Heart left ventricle (tissue), 16 donors: ENCODE results near the gene CCS. TPM values are rescaled to one million over a fixed set of nuclear protein-coding genes. Genes with fewer than 3 reads are reported as not detected.

Experiments
- ATAC-seq, 4 donors: fragments of 200-7000 bp; cut with Tn5 transposase; one replicate each; pipeline ENCODE4 v1.9.1; 2020 to 2022; ENCODE audit warnings: moderate library complexity in 4 of 4, mild to moderate bottlenecking in 3 of 4, moderate number of reproducible peaks in 1 of 4
- DNase-seq, 5 donors: peaks; one replicate each; pipeline ENCODE4 v3.0.0-alpha.2; 2020
- H3K27ac ChIP-seq, 12 donors: fragments of 200-600 bp; sonication (generic) in 4 of 12; one replicate each; pipeline versions ENCODE4 v1.5.0 to v1.8.0; 2016 to 2022; ENCODE audit warnings: mild to moderate bottlenecking in 2 of 12
- H3K27me3 ChIP-seq, 9 donors: fragments of 200-600 bp; sonication (generic) in 2 of 9; one replicate each; pipeline versions ENCODE4 v1.5.1 to v1.8.0; 2016 to 2022; ENCODE audit warnings: mild to moderate bottlenecking in 3 of 9
- H3K36me3 ChIP-seq, 9 donors: fragments of 200-600 bp; sonication (generic) in 2 of 9; one replicate each; pipeline versions ENCODE4 v1.5.0 to v1.8.0; 2018 to 2022; ENCODE audit warnings: mild to moderate bottlenecking in 2 of 9
- H3K4me1 ChIP-seq, 12 donors: fragments of 200-600 bp; sonication (generic) in 4 of 12; one replicate each; pipeline versions ENCODE4 v1.5.0 to v1.8.0; 2016 to 2022; ENCODE audit warnings: mild to moderate bottlenecking in 3 of 12
- H3K4me3 ChIP-seq, 12 donors: fragments of 200-600 bp; sonication (generic) in 4 of 12; one replicate each; pipeline versions ENCODE4 v1.5.0 to v1.8.0; 2017 to 2022; ENCODE audit warnings: mild to moderate bottlenecking in 9 of 12, moderate library complexity in 4 of 12
- H3K9me3 ChIP-seq, 12 donors: fragments of 200-600 bp; sonication (generic) in 4 of 12; one replicate each; pipeline versions ENCODE4 v1.5.0 to v1.8.0; 2016 to 2022; ENCODE audit warnings: mild to moderate bottlenecking in 1 of 12
- CTCF ChIP-seq, 12 donors: fragments of 200-600 bp; sonication (generic) in 4 of 12; IDR thresholded peaks; one replicate each; pipeline versions ENCODE4 v1.5.0 to v1.8.0; 2018 to 2022; ENCODE audit warnings: antibody characterized with exemption in 12 of 12, mild to moderate bottlenecking in 5 of 12
- POLR2A ChIP-seq, 2 donors: fragments of 450-650 bp; IDR thresholded peaks; one replicate each; pipeline ENCODE4 v1.6.1; 2017; ENCODE audit warnings: antibody characterized with exemption in 2 of 2, mild to moderate bottlenecking in 2 of 2, moderate library complexity in 2 of 2
- WGBS, 4 donors: extraction: QIAGEN DNeasy Blood & Tissue Kit in 2 of 4; methylation state at CpG; one replicate each; pipeline versions ENCODE4 v1.1.5 to v1.1.7; 2013 to 2018; 5-methylcytosine and 5-hydroxymethylcytosine counted together
- intact Hi-C, 10 donors: fragments of 100-400 bp; cut with DNase I; formaldehyde crosslinking; loops; one replicate each; pipeline versions ENCODE4 v1.11.1 to v1.14.2; 2022
- polyA plus RNA-seq, 2 donors: library from polyadenylated mRNA; stranded (reverse); fragments of 200-250 nt; gene quantifications; one replicate each; pipeline ENCODE4 v1.2.3, GENCODE V29; 2013
- total RNA-seq, 9 donors: library from RNA; depleted of rRNA in 2 of 9; stranded (reverse); fragments of >200 nt in 2 of 9; fragmentation: NEBNext Ultra II Directional in 3 of 9; extraction: Animal tissue kit (Norgen Biotek cat#: 25700) in 3 of 9; gene quantifications; one replicate each; pipeline versions ENCODE4 v1.1.0 to v1.2.4, GENCODE V29; 2016 to 2023
- donor health status: ischemic (EF 13 %, LVEDD 7.1; RV severe dilation, severe dysfunction).
- donor health status: healthy with polysubstance abuse.
- donor health status: DM: no; HTN: yes; CAD: no.
- donor health status: DM: no; HTN: no; CAD: no.
- donor health status: ischemic (EF 25% LVEDD 6.9; RV normal size, moderate dysfunction).
- donor health status: ischemic (EF 25% LVEDD 5.7; RV mildly dilated, moderate dysfunction).
- donor health status: healthy.
- donor health status: DM: yes; HTN: yes; CAD: no.
- donor health status: ischemic (EF 35%, LVEDD 5.7; RV mildly dilated, moderate dysfunction).
- donor health status: nonischemic (EF 11% LVEDD 7.7; RV severe dilation, severe dysfunction).
- donor health status: DM: yes; HTN: yes; CAD: no.
- donor health status: PGD.
- donor health status: ischemic (EF 29% LVEDD 5.4; RV normal size, mild dysfunction).
- donor health status: nonischemic (EF 23%, LVEDD 6.1; RV moderate dilation, normal function).

CCS gene
- total and polyA plus RNA-seq, 11 donors: 13.9 to 41.1 (median 20.1) TPM

GRCh38 chr11:66561178-66561974 is 31.6 kb upstream of the CCS start:
- 79 to 86% (median 80%) methylated on average over 13 to 14 of the region's 14 CpGs for WGBS, 4 donors
- DNase-seq (no peak), ATAC-seq (no peak)
- TF ChIP-seq CTCF (IDR thresholded peaks at IDR 0.05): no peak
- no peak for TF ChIP-seq POLR2A (IDR thresholded peaks at IDR 0.05)
- no peak overlapping the region for H3K4me3 ChIP-seq
- no peaks in the 10 kb centered on the region for H3K9me3 ChIP-seq
- H3K27ac ChIP-seq: no peak overlapping the region
- peaks cover 0 to 8% (median 6%) of the 10 kb centered on the region in 12 donors for H3K4me1 ChIP-seq
- H3K27me3 ChIP-seq: peaks cover 0 to 19% (median under 1%) of the 10 kb centered on the region in 9 donors
- peaks cover 0 to 13% (median 0%) of the 10 kb centered on the region in 9 donors for H3K36me3 ChIP-seq
- intact Hi-C loops: loop anchor here in 1 of 10 donors (10.0 kb wide), 1 partner anchor 273 kb away; no protein-coding TSS in a partner anchor

- intact Hi-C loops: loop anchor here in 1 of 10 donors (10.0 kb wide), 1 partner anchor 273 kb away; no protein-coding TSS in a partner anchor
- Histone ChIP-seq H3K4me3 (no peak overlapping the region), H3K4me1 (peaks cover 0 to 8% (median 6%) of the 10 kb centered on the region in 12 donors), H3K36me3 (peaks cover 0 to 13% (median 0%) of the 10 kb centered on the region in 9 donors), H3K9me3 (no peaks in the 10 kb centered on the region), H3K27ac (no peak overlapping the region), H3K27me3 (peaks cover 0 to 19% (median 0%) of the 10 kb centered on the region in 9 donors)
- ATAC-seq: no peak
- 89 to 93% (median 91%) methylated on average over 9 of the region's 9 CpGs for WGBS, 4 donors
- DNase-seq: no peak
- TF ChIP-seq POLR2A (IDR thresholded peaks at IDR 0.05): no peak
- TF ChIP-seq CTCF (IDR thresholded peaks at IDR 0.05): no peak
These were observed 31.1 kb upstream of the CCS start for GRCh38 chr11:66561975-66562248.

- no peak overlapping the region for H3K27ac ChIP-seq
- peaks cover 0 to 13% (median 0%) of the 10 kb centered on the region in 9 donors for H3K36me3 ChIP-seq
- ATAC-seq (no peak), DNase-seq (no peak)
- peaks cover 0 to 16% (median 0%) of the 10 kb centered on the region in 9 donors for H3K27me3 ChIP-seq
- peaks cover 0 to 8% (median 7%) of the 10 kb centered on the region in 12 donors for H3K4me1 ChIP-seq
- no peak for TF ChIP-seq POLR2A (IDR thresholded peaks at IDR 0.05)
- TF ChIP-seq CTCF (IDR thresholded peaks at IDR 0.05): no peak
- H3K4me3 ChIP-seq: no peak overlapping the region
- WGBS, 4 donors: 76 to 90% (median 82%) methylated on average over 2 of the region's 2 CpGs
- H3K9me3 ChIP-seq: no peaks in the 10 kb centered on the region
- intact Hi-C loops: loop anchor here in 1 of 10 donors (10.0 kb wide), 1 partner anchor 273 kb away; no protein-coding TSS in a partner anchor
These were observed 30.7 kb upstream of the CCS start for GRCh38 chr11:66562275-66562674.

- Histone ChIP-seq H3K9me3 (no peaks in the 10 kb centered on the region), H3K27me3 (peaks cover 0 to 15% (median 0%) of the 10 kb centered on the region in 9 donors), H3K36me3 (peaks cover 0 to 13% (median 0%) of the 10 kb centered on the region in 9 donors), H3K4me3 (no peak overlapping the region), H3K4me1 (peaks cover 0 to 15% (median 13%) of the 10 kb centered on the region in 12 donors), H3K27ac (no peak overlapping the region)
- intact Hi-C loops: loop anchor here in 1 of 10 donors (10.0 kb wide), 1 partner anchor 272 kb away; no protein-coding TSS in a partner anchor
- no peak for TF ChIP-seq POLR2A (IDR thresholded peaks at IDR 0.05)
- TF ChIP-seq CTCF (IDR thresholded peaks at IDR 0.05): no peak
- ATAC-seq: no peak
- 80 to 93% (median 90%) methylated on average over 9 to 20 of the region's 20 CpGs for WGBS, 4 donors
- DNase-seq: no peak
These were observed 29.9 kb upstream of the CCS start for GRCh38 chr11:66562907-66563583.
